Cerebellar cortex (tissue), 1 donor: ENCODE measurements around the gene HILPDA.

Source experiments
- DNase-seq: peaks from one replicate; pipeline ENCODE4 v3.0.0-alpha.2; 2015; ENCODE audit warnings: low spot score

HILPDA gene, protein sequence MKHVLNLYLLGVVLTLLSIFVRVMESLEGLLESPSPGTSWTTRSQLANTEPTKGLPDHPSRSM

DNA sequence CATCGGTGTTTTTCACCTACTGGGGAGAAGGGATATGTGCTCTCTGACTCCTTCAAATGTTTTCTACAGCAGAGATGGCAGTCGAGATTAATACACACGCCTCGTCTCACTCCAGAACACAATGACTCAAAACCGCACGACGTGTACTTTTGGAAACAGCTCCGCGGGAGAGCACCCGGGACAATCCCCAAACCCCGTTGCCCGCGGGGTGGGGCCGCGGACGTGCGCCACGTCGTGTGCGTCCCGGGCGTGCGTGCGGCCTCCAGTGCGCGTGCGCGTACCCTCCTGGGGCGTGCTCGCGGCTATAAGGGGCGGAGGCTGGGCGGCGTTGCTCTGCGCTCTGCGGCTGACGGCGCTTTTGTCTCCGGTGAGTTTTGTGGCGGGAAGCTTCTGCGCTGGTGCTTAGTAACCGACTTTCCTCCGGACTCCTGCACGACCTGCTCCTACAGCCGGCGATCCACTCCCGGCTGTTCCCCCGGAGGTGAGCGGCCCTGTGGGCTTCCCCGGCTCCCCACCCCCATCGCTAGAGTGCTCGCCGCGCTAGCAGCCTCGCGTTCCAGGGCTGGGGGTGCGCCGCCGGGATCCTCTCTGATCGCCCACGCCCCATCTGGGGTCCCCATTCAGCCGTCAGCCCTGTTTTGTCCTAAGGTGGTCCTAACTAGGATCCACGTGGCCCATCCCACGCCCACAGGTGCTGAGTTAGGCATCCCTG is at the start of gene HILPDA:
Gene HILPDA (plus strand): TSS at position 336 of the 712 bp plus-strand sequence. CDS start 1,391 bp downstream, outside the sequence.
- peak; percentile 83 for DNase-seq

DNA sequence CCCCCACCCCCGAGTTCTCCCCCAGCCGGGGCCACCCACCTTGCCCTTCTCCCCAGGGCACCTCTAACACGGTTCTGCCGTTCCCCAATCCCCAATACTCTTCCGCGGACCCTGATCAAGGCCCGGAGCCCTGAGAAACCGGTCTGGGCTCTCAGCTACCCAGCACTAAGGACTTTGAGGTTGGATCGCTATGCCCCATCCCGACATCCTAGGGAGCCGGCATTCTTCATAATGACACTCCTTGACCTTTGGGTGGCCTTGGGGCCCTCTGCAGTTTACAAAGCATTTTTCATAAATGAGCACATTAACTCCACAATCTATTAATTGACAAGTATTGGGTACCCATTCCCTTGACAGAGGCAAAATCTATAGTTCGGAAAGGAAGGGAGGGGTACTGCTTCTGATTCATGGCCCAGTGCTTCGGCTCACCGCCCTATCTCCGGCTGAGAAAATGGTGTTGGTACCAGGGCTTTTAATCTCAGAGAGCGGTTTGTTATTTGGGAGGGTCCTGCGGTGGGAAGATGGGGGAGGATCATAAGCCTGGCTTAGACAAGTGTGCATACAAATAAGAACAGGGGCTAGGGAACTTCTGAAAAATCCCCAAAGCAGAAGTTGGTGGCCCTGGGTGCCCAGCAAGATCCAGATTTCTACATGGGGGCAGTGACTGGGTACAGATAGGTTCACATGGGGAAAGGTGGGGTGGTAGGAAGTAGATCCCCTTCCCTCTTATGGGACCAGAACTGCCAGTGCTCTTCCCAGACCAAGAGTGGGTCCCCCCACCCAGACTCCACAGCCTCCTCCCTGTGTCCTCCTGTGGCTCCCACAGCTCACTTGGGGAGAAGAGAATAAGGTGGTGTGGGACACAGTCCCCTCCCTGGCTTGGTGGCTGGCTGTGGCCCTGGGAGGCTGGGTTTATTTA is 49.1 kb upstream of the HILPDA start:
- DNase-seq, result no peak

DNA sequence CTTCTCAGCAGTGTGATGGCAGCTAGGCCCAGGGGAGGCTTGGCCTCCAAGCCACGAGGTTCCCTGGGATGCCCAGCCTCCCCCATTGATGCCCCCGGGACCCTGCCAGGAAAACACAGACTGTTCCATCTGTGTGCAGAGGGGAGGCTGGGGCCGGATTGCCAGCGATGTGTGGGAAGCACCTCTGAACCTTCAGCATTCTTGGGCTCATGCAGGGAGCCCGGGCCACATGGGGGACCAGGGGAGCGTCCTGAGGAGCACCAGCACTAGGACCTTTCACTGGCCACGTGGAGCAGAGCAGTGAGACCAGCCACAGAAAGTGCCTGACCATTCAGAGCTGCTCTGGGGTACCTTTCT is 48.5 kb upstream of the HILPDA start:
- DNase-seq, result no peak

GRCh38 chr7:128407751-128408708 is 47.6 kb upstream of the HILPDA start:
- DNase-seq, result no peak

DNA sequence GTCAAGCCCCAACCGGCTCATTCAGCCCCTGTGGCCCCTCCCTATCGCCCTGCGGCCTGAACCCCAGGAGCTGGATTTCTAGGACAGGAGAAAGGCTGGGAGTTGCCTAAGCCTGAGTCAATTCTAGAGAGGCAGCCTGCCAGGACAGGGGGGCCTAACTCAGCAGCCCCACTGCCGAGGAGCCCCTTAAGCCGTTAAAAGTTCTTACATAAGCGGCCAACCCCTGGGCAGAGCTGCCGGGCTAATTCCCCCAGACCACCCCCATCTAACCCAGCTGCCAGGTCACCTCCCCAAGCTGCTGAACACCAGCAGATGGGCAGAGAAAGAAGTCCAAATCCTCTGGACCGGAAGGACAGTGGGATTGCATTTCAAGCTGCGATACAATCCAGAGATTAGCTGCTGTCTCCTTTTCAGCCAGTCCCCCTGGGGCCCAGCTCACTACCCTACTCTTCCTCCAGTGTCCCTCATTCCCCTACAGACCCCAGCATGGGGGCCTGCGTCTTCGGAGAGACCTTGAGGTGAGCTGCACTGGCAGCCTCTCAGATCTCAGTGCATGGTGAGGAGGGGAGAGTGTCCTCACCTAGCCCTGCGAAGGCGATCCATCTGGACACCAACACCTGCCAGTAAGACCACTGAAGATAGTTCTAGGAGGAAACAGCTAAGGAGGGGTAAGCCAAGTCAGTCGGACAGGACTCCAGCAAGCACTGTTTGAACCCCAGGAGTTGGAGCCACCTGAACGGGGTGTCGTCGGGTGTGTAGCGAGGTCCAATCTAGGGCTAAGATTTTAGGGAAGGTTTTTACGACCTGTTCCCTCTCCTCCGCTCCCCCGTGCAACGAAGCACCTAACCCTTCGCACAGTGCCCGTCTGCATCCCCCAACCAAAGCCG is 46.7 kb upstream of the HILPDA start:
- no peak for DNase-seq

DNA sequence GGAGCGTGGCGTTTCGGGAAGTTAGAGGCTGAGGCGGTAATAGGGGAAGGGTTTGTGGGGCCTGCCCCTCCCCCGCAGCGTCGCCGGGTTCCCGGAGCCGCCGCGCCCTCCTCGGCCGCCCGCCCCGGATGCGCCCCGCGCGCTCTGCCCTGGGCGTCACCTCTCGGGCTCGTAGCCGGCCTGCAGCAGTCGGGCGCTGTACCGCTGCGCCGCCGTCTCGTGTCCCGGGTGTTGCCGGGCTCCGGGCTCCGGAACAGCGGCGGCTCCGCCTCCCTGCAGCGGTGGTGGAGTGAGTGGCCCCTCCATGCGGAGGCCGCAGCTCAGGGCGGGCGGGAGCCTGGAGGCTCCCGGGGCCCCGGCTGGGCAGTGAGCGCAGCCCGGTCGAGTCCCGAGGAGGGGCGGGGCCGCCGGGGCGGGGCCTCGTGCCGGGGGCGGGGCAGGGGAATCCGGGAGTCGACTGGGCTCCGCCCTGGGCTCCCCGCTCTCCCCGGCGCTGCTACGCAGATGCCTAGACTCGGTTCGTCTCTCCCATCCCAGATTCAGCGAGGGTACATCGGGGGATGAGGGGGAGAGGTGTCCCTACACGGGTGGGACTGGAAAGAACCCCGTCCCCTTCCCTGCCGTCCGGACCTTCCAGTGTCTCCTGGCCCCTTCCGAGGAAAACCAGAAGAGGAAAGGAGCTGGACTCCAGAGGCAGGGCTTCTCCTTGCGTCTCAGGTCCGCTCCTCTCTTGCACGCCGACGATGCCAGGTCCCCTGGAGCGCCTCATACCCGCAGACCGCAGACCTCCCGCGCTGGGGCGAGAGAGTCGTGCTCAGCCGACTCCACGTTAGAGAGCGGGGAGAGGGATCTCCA is 45.9 kb upstream of the HILPDA start, which contains the start of gene IMPDH1:
Gene IMPDH1 (minus strand): TSS at position 387 of the 855 bp plus-strand sequence. CDS start 81 bp downstream, at position 306.
- DNase-seq, result peak; percentile 73

GRCh38 chr7:128410451-128410753 is 45.3 kb upstream of the HILPDA start:
- DNase-seq, result no peak

GRCh38 chr7:128415217-128415785 is 40.4 kb upstream of the HILPDA start:
- DNase-seq, result no peak

GRCh38 chr7:128417071-128417470 is 38.6 kb upstream of the HILPDA start:
- no peak for DNase-seq

GRCh38 chr7:128419257-128419656 is 36.4 kb upstream of the HILPDA start:
- no peak for DNase-seq

GRCh38 chr7:128420773-128421172 is 34.9 kb upstream of the HILPDA start:
- DNase-seq, result no peak

GRCh38 chr7:128421384-128421783 is 34.3 kb upstream of the HILPDA start:
- no peak for DNase-seq

- no peak for DNase-seq
Observed at GRCh38 chr7:128422037-128422436, 33.6 kb upstream of the HILPDA start.

DNA sequence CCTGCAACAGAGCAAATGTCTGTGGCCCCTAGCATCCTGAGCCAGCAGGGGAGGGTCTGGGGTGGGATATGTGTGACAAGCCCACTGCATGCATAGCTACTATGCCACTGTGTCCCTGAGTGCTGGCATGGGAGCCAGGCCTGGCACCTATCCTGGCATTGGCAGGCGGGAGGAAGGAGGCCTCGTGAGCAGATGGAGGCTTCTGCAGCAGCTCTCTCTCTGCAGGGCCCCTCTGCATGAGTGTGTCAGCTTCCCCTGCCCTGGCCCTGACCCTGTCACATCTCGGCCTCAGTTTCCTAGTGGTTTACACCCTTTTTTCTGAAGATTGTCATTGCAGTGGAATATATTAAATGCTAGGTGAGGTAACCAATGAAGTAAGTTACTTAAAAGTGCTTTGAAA is 32.8 kb upstream of the HILPDA start:
- DNase-seq, result peak; percentile 92

GRCh38 chr7:128424686-128425275 is 30.9 kb upstream of the HILPDA start:
- no peak for DNase-seq

DNA sequence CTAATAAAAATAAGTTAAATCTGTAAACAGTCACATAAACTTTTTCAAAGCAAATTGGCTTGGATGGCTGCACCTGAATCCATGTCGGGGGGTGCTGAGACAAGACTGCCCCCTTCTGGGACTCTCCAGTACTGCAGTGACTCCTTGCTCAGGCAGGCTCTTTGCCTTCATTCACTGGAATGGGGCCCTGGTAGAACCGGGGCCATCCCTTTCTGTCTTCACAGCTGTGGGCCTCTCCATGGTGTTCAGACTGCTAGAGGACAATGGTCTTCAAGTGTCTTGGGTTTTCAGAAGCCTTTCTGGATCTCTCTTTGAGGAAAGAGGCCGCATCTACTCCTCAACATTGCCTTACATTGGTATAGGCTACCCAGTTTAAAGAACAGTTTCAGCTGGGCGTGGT is 29.8 kb upstream of the HILPDA start:
- DNase-seq, result peak; percentile 55

DNA sequence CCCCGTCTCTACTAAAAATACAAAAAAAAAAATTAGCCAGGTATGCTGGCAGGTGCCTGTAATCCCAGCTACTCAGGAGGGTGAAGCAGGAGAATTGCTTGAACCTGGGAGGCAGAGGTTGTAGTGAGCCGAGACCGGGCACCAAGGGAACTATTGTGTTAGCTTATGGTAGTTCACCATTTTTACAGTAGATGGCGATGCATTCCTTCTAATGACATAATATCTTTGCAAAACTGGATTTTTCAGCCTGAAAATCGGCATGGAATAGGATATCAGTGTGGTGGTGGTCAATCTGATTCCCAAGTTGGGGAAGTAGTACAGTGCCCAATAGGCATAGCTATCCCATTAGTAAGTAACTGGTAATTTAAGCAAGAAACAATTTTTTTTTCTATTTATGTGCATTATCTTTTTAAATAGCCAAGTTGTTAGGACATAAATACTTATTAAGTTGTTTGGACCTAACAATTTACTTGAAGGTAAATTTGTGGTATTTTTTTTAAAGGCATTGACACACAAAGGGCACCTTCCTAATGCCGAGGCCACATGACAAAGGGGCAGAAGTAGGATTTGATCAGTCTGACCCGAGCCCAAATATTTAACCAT is 28.3 kb upstream of the HILPDA start:
- DNase-seq, result peak; percentile 76

DNA sequence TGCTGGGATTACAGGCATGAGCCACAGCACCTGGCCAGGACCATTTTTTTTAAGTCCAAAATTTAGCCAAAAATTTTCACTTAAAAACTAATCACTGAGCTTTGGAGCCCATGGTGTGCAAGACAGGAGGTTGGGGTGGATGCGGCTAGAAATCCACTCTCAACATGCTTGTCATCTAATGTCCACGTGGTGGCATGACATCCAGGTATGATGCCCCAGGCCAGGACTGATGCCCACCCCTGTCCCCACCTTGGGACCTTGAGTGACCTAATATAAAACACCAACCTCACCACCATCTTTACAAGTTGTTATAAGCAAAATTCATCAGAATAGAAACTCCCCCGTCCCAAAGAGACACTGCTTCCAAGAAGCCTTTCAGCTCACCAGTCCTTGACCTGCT is 25.5 kb upstream of the HILPDA start:
- no peak for DNase-seq

DNA sequence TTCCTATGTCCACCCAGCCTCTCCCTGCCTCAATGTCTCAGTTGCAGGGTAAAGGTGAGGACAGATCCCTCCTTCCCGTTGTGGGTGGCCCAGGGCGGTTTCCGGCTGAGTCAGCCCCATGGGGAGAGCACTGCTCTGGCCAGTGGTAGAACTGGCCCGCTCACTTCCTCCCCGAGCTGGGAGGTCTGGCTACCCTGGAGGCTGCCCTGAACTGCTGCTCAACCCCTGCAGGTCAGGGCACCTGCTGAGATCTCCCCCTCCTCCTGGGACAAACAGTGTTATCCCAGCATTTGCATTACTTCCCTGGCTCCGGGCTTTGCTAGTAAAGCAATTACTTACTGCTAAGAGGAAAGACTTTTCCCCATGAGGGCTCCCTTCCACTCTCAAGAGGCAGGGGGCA is 24.5 kb upstream of the HILPDA start:
- DNase-seq, result no peak
